K562 (cell line): ENCODE data around the gene ACSF2. TPM values are rescaled to one million over a fixed set of nuclear protein-coding genes. Genes with fewer than 3 reads are reported as not detected.

Experiments
- CBX3 ChIP-seq, 2 experiments: IDR thresholded peaks; 1 replicate in 1 of 2; 2 replicates in 1 of 2; pipeline ENCODE4 v1.6.1; 2012; ENCODE audit warnings: inconsistent platforms in 2 of 2, low read length in 2 of 2, borderline replicate concordance in 1 of 2, control low read depth in 1 of 2
- CXXC5 ChIP-seq: fragments of 250-450 bp; sonication (Bioruptor Pico); IDR thresholded peaks from 2 replicates; pipeline ENCODE4 v1.8.0; 2022; ENCODE audit warnings: inconsistent platforms, mild to moderate bottlenecking, moderate library complexity
- GABPA ChIP-seq: fragments of 200-800 bp; sonication (Bioruptor generic); conservative IDR thresholded peaks from 2 replicates; pipeline ENCODE4 v1.6.1; 2016; ENCODE audit warnings: low read depth, missing genetic modification characterization, missing compliant biosample characterization
- HDAC8 ChIP-seq: fragments of 450-650 bp; IDR thresholded peaks from 2 replicates; pipeline ENCODE4 v1.6.1; 2016; ENCODE audit warnings: mild to moderate bottlenecking, missing genetic modification characterization, moderate library complexity, missing compliant biosample characterization
- HMGN3 ChIP-seq: IDR thresholded peaks from 2 replicates; pipeline ENCODE4 v1.6.1; 2011; ENCODE audit warnings: borderline replicate concordance, low read depth, mild to moderate bottlenecking, mixed read lengths, low read length; ENCODE audit not compliant: insufficient read length; ENCODE audit errors: extremely low read depth
- ILK ChIP-seq: fragments of 450-650 bp; IDR thresholded peaks from 2 replicates; pipeline ENCODE4 v1.6.1; 2016; ENCODE audit warnings: missing genetic modification characterization, low read depth, mild to moderate bottlenecking, missing compliant biosample characterization, moderate library complexity, borderline replicate concordance
- JUNB ChIP-seq: fragments of 450-650 bp; formaldehyde crosslinking; conservative IDR thresholded peaks from 2 replicates; pipeline ENCODE4 v1.4.0; 2020; ENCODE audit warnings: mild to moderate bottlenecking
- KLF13 ChIP-seq: fragments of 450-650 bp; IDR thresholded peaks from 2 replicates; pipeline ENCODE4 v1.6.1; 2016; ENCODE audit warnings: missing genetic modification characterization, low read depth, mild to moderate bottlenecking, missing compliant biosample characterization, moderate library complexity, borderline replicate concordance
- LCOR ChIP-seq: sonication (generic); formaldehyde crosslinking; IDR thresholded peaks from 2 replicates; pipeline ENCODE4 v1.8.0; 2022; ENCODE audit warnings: mild to moderate bottlenecking, missing genetic modification reagents
- NFYB ChIP-seq: IDR thresholded peaks from 2 replicates; pipeline ENCODE4 v1.6.1; 2011; ENCODE audit warnings: mild to moderate bottlenecking, moderate library complexity; ENCODE audit not compliant: insufficient read length; ENCODE audit errors: extremely low read depth
- POLR2A ChIP-seq: fragments of 450-650 bp; conservative IDR thresholded peaks from 2 replicates; pipeline ENCODE4 v1.6.1; 2016
- RBM39 ChIP-seq: fragments of 200-400 bp; formaldehyde crosslinking; optimal IDR thresholded peaks from 2 replicates; pipeline ENCODE3; 2018; ENCODE audit warnings: low read depth, low read length
- RFX1 ChIP-seq: fragments of 450-650 bp; IDR thresholded peaks from 2 replicates; pipeline ENCODE4 v1.6.1; 2016; ENCODE audit warnings: mild to moderate bottlenecking, moderate library complexity
- SMARCE1 ChIP-seq: fragments of 450-650 bp; IDR thresholded peaks from 2 replicates; pipeline ENCODE4 v1.7.1; 2016; ENCODE audit warnings: mild to moderate bottlenecking
- SRSF9 ChIP-seq: fragments of 200-400 bp; formaldehyde crosslinking; IDR thresholded peaks from 2 replicates; pipeline ENCODE4 v1.6.1; 2017; ENCODE audit warnings: low read depth, low read length, borderline replicate concordance
- TEAD4 ChIP-seq, 2 experiments: sonication (generic) in 1 of 2; formaldehyde crosslinking in 1 of 2; IDR thresholded peaks; 2 replicates each; pipeline versions ENCODE4 v1.6.1 to v1.8.0; 2012 to 2022; ENCODE audit warnings: borderline replicate concordance in 1 of 2, inconsistent platforms in 1 of 2, low read length in 1 of 2, mild to moderate bottlenecking in 1 of 2, missing genetic modification reagents in 1 of 2
- THAP12 ChIP-seq: fragments of 250-450 bp; sonication (Bioruptor Pico); IDR thresholded peaks from 2 replicates; pipeline ENCODE4 v1.9.0; 2021; ENCODE audit warnings: mild to moderate bottlenecking, inconsistent platforms
- THRAP3 ChIP-seq: fragments of 450-650 bp; IDR thresholded peaks from 2 replicates; pipeline ENCODE4 v1.6.1; 2016; ENCODE audit warnings: mild to moderate bottlenecking, inconsistent platforms, borderline replicate concordance
- USF1 ChIP-seq: sonication (generic); formaldehyde crosslinking; IDR thresholded peaks from 2 replicates; pipeline ENCODE4 v1.9.0; 2022; ENCODE audit warnings: mild to moderate bottlenecking, missing genetic modification reagents
- ZBTB49 ChIP-seq: sonication (generic); formaldehyde crosslinking; IDR thresholded peaks from 2 replicates; pipeline ENCODE4 v1.8.0; 2022; ENCODE audit warnings: missing genetic modification reagents, mild to moderate bottlenecking, borderline replicate concordance
- ZNF561 ChIP-seq: fragments of 450-650 bp; formaldehyde crosslinking; conservative IDR thresholded peaks from 2 replicates; pipeline ENCODE4 v1.4.0; 2020; ENCODE audit warnings: mild to moderate bottlenecking, moderate library complexity
- ZNF766 ChIP-seq: fragments of 200-800 bp; sonication (Bioruptor generic); conservative IDR thresholded peaks from 2 replicates; pipeline ENCODE4 v1.6.1; 2016; ENCODE audit warnings: missing genetic modification characterization, missing compliant biosample characterization
- polyA plus RNA-seq, 8 experiments: library from polyadenylated mRNA; depleted of rRNA in 4 of 8; stranded (reverse) in 5 of 8; unstranded in 3 of 8; fragments of >200 nt; fragmentation: Nextera tagmentation in 2 of 8; fragmentation: Illumina TruSeq in 1 of 8; extraction: Ambion mirVana in 2 of 8; extraction: Trizol in 1 of 8; gene quantifications; 2 replicates each; pipeline versions ENCODE4 v1.2.1 to v1.2.3, GENCODE V29; 2011 to 2014; ENCODE audit warnings: inconsistent platforms in 1 of 8, missing spikeins in 1 of 8
- total RNA-seq, 7 experiments: library from RNA; depleted of rRNA in 6 of 7; stranded (reverse); fragments of >200 nt in 6 of 7; fragmentation: Illumina TruSeq in 2 of 7; extraction: Trizol in 2 of 7; gene quantifications; 2 replicates each; pipeline versions ENCODE4 v1.2.1 to v1.2.3, GENCODE V29; 2011 to 2021; ENCODE audit warnings: low replicate concordance in 1 of 7

ACSF2 gene
- total and polyA plus RNA-seq, 9 of the 15 experiments (the other 6 are each of a cell fraction or from before 2014, with no cell fraction given), result 0.89 to 6.1 (median 3.5) TPM

GRCh38 chr17:50478391-50479381, 52.7 kb downstream of the ACSF2 start, which contains the start of gene RSAD1 (continued):
- no peak for TF ChIP-seq LCOR (CRISPR knock-in tag)
- no peak for TF ChIP-seq ILK
- no peak for TF ChIP-seq THRAP3
- peak in 1 of 2 experiments; percentile 12; a peak in 1 of 3 replicates for TF ChIP-seq CBX3 (IDR thresholded peaks at IDR 0.05; ENCODE audit: borderline replicate concordance in 1 of 2, low read length in 2 of 2)
- TF ChIP-seq THAP12 (CRISPR knock-in tag), result peak; percentile 82
- TF ChIP-seq ZBTB49 (CRISPR knock-in tag), result no peak
- peak; percentile 98 for TF ChIP-seq CXXC5 (CRISPR knock-in tag)
- no peak for TF ChIP-seq JUNB (CRISPR knock-in tag)
- TF ChIP-seq GABPA (tag), result peak; percentile 80
- TF ChIP-seq HMGN3, result peak; percentile 93
- no peak for TF ChIP-seq SRSF9
- peak; percentile 70; the same call in 1 of the 2 replicates for TF ChIP-seq POLR2A
- peak; percentile 31; the same call in 1 of the 2 replicates for TF ChIP-seq HDAC8
- peak; percentile 59; the same call in 1 of the 2 replicates for TF ChIP-seq ZNF766 (CRISPR knock-in tag)
- TF ChIP-seq RFX1, result no peak
- no peak for TF ChIP-seq NFYB
- TF ChIP-seq RBM39, result no peak
- TF ChIP-seq KLF13 (tag), result peak; percentile 77
- TF ChIP-seq USF1, result peak; percentile 51
- no peak for TF ChIP-seq TEAD4 (IDR thresholded peaks at IDR 0.05; ENCODE audit: low read length)
- TF ChIP-seq TEAD4 (CRISPR knock-in tag; IDR thresholded peaks at IDR 0.05; ENCODE audit: borderline replicate concordance), result peak; percentile 67; the same call in 1 of the 2 replicates
- no peak for TF ChIP-seq ZNF561 (CRISPR knock-in tag)
- no peak for TF ChIP-seq SMARCE1
